K562 (cell line): ENCODE results near the gene ADNP. TPM values are rescaled to one million over a fixed set of nuclear protein-coding genes. Genes with fewer than 3 reads are reported as not detected.

Experiments
- CGGBP1 ChIP-seq: fragments of 250-450 bp; sonication (Bioruptor Pico); IDR thresholded peaks from 2 replicates; pipeline ENCODE4 v1.9.0; 2021; ENCODE audit warnings: mild to moderate bottlenecking
- E2F1 ChIP-seq: sonication (generic); formaldehyde crosslinking; IDR thresholded peaks from 2 replicates; pipeline ENCODE4 v1.8.1; 2023; ENCODE audit warnings: mild to moderate bottlenecking, missing genetic modification reagents, moderate library complexity
- ELK1 ChIP-seq: sonication (generic); formaldehyde crosslinking; IDR thresholded peaks from 2 replicates; pipeline ENCODE4 v1.8.1; 2022; ENCODE audit warnings: missing genetic modification reagents
- ETV1 ChIP-seq: fragments of 450-650 bp; conservative IDR thresholded peaks from 2 replicates; pipeline ENCODE4 v1.6.1; 2016; ENCODE audit warnings: missing genetic modification characterization, control low read depth, low read depth, missing compliant biosample characterization
- GATAD2A ChIP-seq: fragments of 450-650 bp; IDR thresholded peaks from 2 replicates; pipeline ENCODE4 v1.6.1; 2017
- GTF3C2 ChIP-seq: IDR thresholded peaks from 3 replicates; pipeline ENCODE4 v1.6.1; 2011; ENCODE audit warnings: borderline replicate concordance, mild to moderate bottlenecking, moderate library complexity; ENCODE audit not compliant: insufficient read length; ENCODE audit errors: extremely low read depth
- HCFC1 ChIP-seq: IDR thresholded peaks from 2 replicates; pipeline ENCODE4 v1.6.1; 2012; ENCODE audit warnings: low read depth, low read length, improper control_type of control experiment
- HIVEP1 ChIP-seq: fragments of 250-450 bp; sonication (Bioruptor Pico); IDR thresholded peaks from 2 replicates; pipeline ENCODE4 v1.4.0; 2020; ENCODE audit warnings: mild to moderate bottlenecking
- MAFG ChIP-seq: fragments of 450-650 bp; conservative IDR thresholded peaks from 2 replicates; pipeline ENCODE4 v1.6.1; 2016; ENCODE audit warnings: missing genetic modification characterization, missing compliant biosample characterization
- NCOR1 ChIP-seq: fragments of 450-650 bp; IDR thresholded peaks from 2 replicates; pipeline ENCODE4 v1.6.1; 2016; ENCODE audit warnings: mild to moderate bottlenecking, moderate library complexity
- PHTF2 ChIP-seq: fragments of 250-450 bp; sonication (Bioruptor Pico); IDR thresholded peaks from 2 replicates; pipeline ENCODE4 v1.5.0; 2021; ENCODE audit warnings: mild to moderate bottlenecking
- PURB ChIP-seq: sonication (generic); formaldehyde crosslinking; IDR thresholded peaks from 2 replicates; pipeline ENCODE4 v1.9.0; 2021; ENCODE audit warnings: low read depth, mild to moderate bottlenecking, missing genetic modification reagents
- RNF2 ChIP-seq: sonication (generic); IDR thresholded peaks from 2 replicates; pipeline ENCODE4 v1.6.1; 2016
- SAFB2 ChIP-seq: fragments of 200-400 bp; formaldehyde crosslinking; IDR thresholded peaks from 2 replicates; pipeline ENCODE4 v1.6.1; 2018; ENCODE audit warnings: borderline replicate concordance, low read length, low read depth, moderate library complexity; ENCODE audit not compliant: severe bottlenecking
- SMARCB1 ChIP-seq: IDR thresholded peaks from 2 replicates; pipeline ENCODE4 v1.6.1; 2011; ENCODE audit warnings: improper control_type of control experiment, low read depth; ENCODE audit not compliant: insufficient read length
- SP1 ChIP-seq: sonication (generic); formaldehyde crosslinking; IDR thresholded peaks from 2 replicates; pipeline ENCODE4 v1.8.1; 2022; ENCODE audit warnings: mild to moderate bottlenecking, missing genetic modification reagents
- ZBTB9 ChIP-seq: fragments of 450-650 bp; formaldehyde crosslinking; IDR thresholded peaks from 2 replicates; pipeline ENCODE4 v1.4.0; 2020; ENCODE audit warnings: mild to moderate bottlenecking, moderate library complexity
- ZFP91 ChIP-seq: sonication (generic); formaldehyde crosslinking; IDR thresholded peaks from 2 replicates; pipeline ENCODE4 v1.8.0; 2022; ENCODE audit warnings: mild to moderate bottlenecking, missing genetic modification reagents
- polyA plus RNA-seq, 8 experiments: library from polyadenylated mRNA; depleted of rRNA in 4 of 8; stranded (reverse) in 5 of 8; unstranded in 3 of 8; fragments of >200 nt; fragmentation: Nextera tagmentation in 2 of 8; fragmentation: Illumina TruSeq in 1 of 8; extraction: Ambion mirVana in 2 of 8; extraction: Trizol in 1 of 8; gene quantifications; 2 replicates each; pipeline versions ENCODE4 v1.2.1 to v1.2.3, GENCODE V29; 2011 to 2014; ENCODE audit warnings: inconsistent platforms in 1 of 8, missing spikeins in 1 of 8
- total RNA-seq, 7 experiments: library from RNA; depleted of rRNA in 6 of 7; stranded (reverse); fragments of >200 nt in 6 of 7; fragmentation: Illumina TruSeq in 2 of 7; extraction: Trizol in 2 of 7; gene quantifications; 2 replicates each; pipeline versions ENCODE4 v1.2.1 to v1.2.3, GENCODE V29; 2011 to 2021; ENCODE audit warnings: low replicate concordance in 1 of 7

Gene ADNP
- total and polyA plus RNA-seq, 9 of the 15 experiments (the other 6 are each of a cell fraction or from before 2014, with no cell fraction given): 17.8 to 59.9 (median 25.3) TPM

GRCh38 chr20:50931306-50932015 lies at the start of gene ADNP (continued):
- TF ChIP-seq ELK1 (CRISPR knock-in tag): no peak
- peak; percentile 88 for TF ChIP-seq ETV1 (tag)
- peak; percentile 84; the same call in 1 of the 2 replicates for TF ChIP-seq GATAD2A
- peak; percentile 96 for TF ChIP-seq SP1 (CRISPR knock-in tag)
- TF ChIP-seq SMARCB1: no peak
- TF ChIP-seq NCOR1: peak; percentile 71
- no peak for TF ChIP-seq PHTF2
- TF ChIP-seq GTF3C2: no peak
- no peak; the same call in 1 of the 2 replicates for TF ChIP-seq HIVEP1 (CRISPR knock-in tag)
- TF ChIP-seq HCFC1: peak; percentile 75
- TF ChIP-seq PURB (CRISPR knock-in tag): no peak
- TF ChIP-seq SAFB2: no peak
- peak; percentile 96 for TF ChIP-seq E2F1 (CRISPR knock-in tag)
- TF ChIP-seq ZBTB9 (CRISPR knock-in tag): peak; percentile 86
- peak; percentile 96 for TF ChIP-seq RNF2
- no peak for TF ChIP-seq MAFG (tag)
- peak; percentile 46; the same call in 1 of the 2 replicates for TF ChIP-seq ZFP91 (CRISPR knock-in tag)
- peak; percentile 88 for TF ChIP-seq CGGBP1 (CRISPR knock-in tag)
